Measurements from ENCODE around the gene PGD. TPM values are rescaled to one million over a fixed set of nuclear protein-coding genes. Genes with fewer than 3 reads are reported as not detected.

The PGD gene
- total and polyA plus RNA-seq, 2 of the 13 experiments (the other 11 are each of a cell fraction or from before 2014, with no cell fraction given), result 64.8 to 210 TPM

DNA sequence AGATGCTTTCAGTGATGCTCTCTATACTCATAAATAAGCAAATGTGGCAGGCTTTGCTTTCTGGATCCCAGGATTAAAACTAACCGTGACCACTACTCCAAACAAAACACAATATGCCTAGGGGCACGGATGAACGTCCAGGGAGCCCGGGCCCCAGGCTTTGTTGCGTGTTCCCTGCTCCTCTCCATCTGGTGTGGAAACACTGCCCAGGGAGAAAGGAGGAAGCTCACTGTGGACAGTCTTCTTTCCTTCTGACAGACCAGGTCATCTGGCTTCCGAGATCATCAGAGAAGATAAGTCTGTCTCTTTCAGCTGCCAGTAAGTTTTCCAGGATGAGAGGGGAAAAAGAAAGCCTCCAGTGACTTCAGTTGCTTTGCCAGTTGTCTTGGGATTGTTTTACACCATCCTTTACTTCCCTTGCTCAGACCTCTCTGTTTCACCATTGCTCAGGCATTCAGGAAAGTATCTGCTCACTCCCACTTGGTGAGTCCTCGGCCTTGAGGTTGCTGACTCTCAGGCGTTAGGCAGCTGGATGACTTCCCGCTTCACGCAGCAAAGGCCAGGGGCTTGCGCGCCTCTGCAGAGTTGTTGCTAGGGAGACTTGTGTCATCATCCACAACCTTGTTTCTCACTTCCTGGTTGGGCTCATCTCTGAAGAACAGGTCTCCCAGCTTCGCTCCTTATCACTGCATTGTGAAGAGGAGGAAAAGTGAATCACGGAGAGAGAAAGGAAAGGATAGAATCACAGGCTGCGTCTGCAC is 20.6 kb upstream of the PGD start:
- Histone ChIP-seq H3K4me1 (ENCODE audit: insufficient read depth, low read length) (peaks cover 11% of the 10 kb centered on the region; the same call in 1 of the 2 replicates), H3K27ac (ENCODE audit: extremely low read length, insufficient read depth, low read length) (no peak overlapping the region), H4K20me1 (ENCODE audit: insufficient read depth, low read length) (no peaks in the 10 kb centered on the region), H3K4me3 (replicated peaks in 1 of 3; ENCODE audit: insufficient read depth in 1 of 3, low read depth in 2 of 3, low read length in 3 of 3) (no peak overlapping the region), H3K9me3 (ENCODE audit: low read length) (no peaks in the 10 kb centered on the region), H3K36me3 (replicated peaks in 1 of 2; ENCODE audit: control insufficient read depth in 1 of 2, insufficient read depth in 2 of 2, low read length in 2 of 2) (peaks cover 21 to 52% of the 10 kb centered on the region in 2 experiments), H2AFZ (ENCODE audit: low read length) (no peak overlapping the region), H3K79me2 (ENCODE audit: insufficient read depth, low read length) (no peaks in the 10 kb centered on the region), H3K27me3 (ENCODE audit: control insufficient read depth in 1 of 2, insufficient read depth in 2 of 2, low read length in 2 of 2) (no peaks in the 10 kb centered on the region), H3K9ac (ENCODE audit: insufficient read depth, low read depth, low read length) (no peak overlapping the region), H3K4me2 (ENCODE audit: low read depth, low read length) (no peak overlapping the region)
- DNase-seq (ENCODE audit: low spot score), result no peak
- BruUV-seq (replicated peaks), result no TSS peak
- ATAC-seq, result no peak
- ChIA-PET CTCF (ENCODE audit: low intra/inter-chr PET ratio, low total read pairs) (interaction anchor here (1.2 to 4.2 kb wide), 2 partner anchors 50 to 116 kb away, joined by 3 to 46 read pairs; partner anchors contain the start of gene CENPS), POLR2A (interaction anchor here (0.8 kb wide), 1 partner anchor 52 kb away, joined by 5 read pairs; the partner anchor contains the start of gene CENPS)
- no peak for FAIRE-seq
- in situ Hi-C loops (cut with HindIII; ENCODE audit: extremely low pct_ligation_motif_present, low pct_unique_long_range_greater_than_20kb) (loop anchor here (5.0 kb wide), 1 partner anchor 49 kb away; no protein-coding TSS in a partner anchor), intact Hi-C loops (cut with micrococcal nuclease; ENCODE audit: unreplicated experiment) (no loop called here)
- WGBS (ENCODE audit: low lambda C conversion rate), result 96% methylated on average over 15 of the region's 15 CpGs
- TF ChIP-seq ZNF30 (CRISPR knock-in tag; IDR thresholded peaks at IDR 0.05) (no peak), RBM22 (optimal IDR thresholded peaks at IDR 0.05; ENCODE audit: low read length) (peak; percentile 50)

DNA sequence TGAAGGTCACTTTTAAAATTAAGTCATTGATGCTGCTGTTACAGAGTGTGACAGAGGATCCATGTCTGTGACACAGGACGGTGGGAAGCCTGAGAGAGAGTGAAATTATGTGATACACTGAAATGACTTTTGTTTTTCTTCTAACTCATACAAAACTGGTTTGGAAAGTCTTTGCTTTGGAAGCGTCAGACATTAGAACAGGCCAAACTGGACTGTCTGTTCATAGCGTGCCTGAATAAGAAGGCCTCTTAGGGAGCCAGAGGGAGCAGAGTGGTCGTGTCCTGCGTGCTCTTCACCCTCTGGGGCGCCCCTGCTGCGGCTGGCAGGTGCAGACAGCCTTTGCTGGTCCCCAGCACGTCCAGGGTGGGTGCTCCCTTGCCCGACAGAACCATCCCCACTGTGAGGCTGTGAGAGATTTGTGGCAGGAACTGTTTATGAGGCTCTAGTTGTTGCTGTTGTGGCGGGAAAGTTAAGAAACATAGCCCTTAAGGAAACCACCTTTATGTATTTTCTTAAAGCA is 19.7 kb upstream of the PGD start:
- intact Hi-C loops (cut with micrococcal nuclease; ENCODE audit: unreplicated experiment) (no loop called here), in situ Hi-C loops (cut with HindIII; ENCODE audit: extremely low pct_ligation_motif_present, low pct_unique_long_range_greater_than_20kb) (loop anchor here (5.0 kb wide), 1 partner anchor 48 kb away; no protein-coding TSS in a partner anchor)
- ATAC-seq (no peak), DNase-seq (ENCODE audit: low spot score) (no peak), FAIRE-seq (no peak)
- ChIA-PET CTCF (ENCODE audit: low intra/inter-chr PET ratio, low total read pairs) (interaction anchor here (4.2 kb wide), 1 partner anchor 49 kb away, joined by 46 read pairs; the partner anchor contains the start of gene CENPS), POLR2A (no interaction called here)
- Histone ChIP-seq H4K20me1 (ENCODE audit: insufficient read depth, low read length) (no peaks in the 10 kb centered on the region), H3K4me1 (ENCODE audit: insufficient read depth, low read length) (peaks cover 11% of the 10 kb centered on the region; the same call in 1 of the 2 replicates), H3K36me3 (replicated peaks in 1 of 2; ENCODE audit: control insufficient read depth in 1 of 2, insufficient read depth in 2 of 2, low read length in 2 of 2) (peaks cover 19 to 43% of the 10 kb centered on the region in 2 experiments), H3K27ac (ENCODE audit: extremely low read length, insufficient read depth, low read length) (no peak overlapping the region), H3K9me3 (ENCODE audit: low read length) (no peaks in the 10 kb centered on the region), H3K4me3 (replicated peaks in 1 of 3; ENCODE audit: insufficient read depth in 1 of 3, low read depth in 2 of 3, low read length in 3 of 3) (no peak overlapping the region), H2AFZ (ENCODE audit: low read length) (no peak overlapping the region), H3K9ac (ENCODE audit: insufficient read depth, low read depth, low read length) (no peak overlapping the region), H3K27me3 (ENCODE audit: control insufficient read depth in 1 of 2, insufficient read depth in 2 of 2, low read length in 2 of 2) (no peaks in the 10 kb centered on the region), H3K79me2 (ENCODE audit: insufficient read depth, low read length) (no peaks in the 10 kb centered on the region), H3K4me2 (ENCODE audit: low read depth, low read length) (no peak overlapping the region)
- WGBS (ENCODE audit: low lambda C conversion rate), result 98% methylated on average over 10 of the region's 10 CpGs
- BruUV-seq (replicated peaks), result no TSS peak
- TF ChIP-seq ZMYM2 (CRISPR knock-in tag; IDR thresholded peaks at IDR 0.05) (no peak), ZBTB44 (CRISPR knock-in tag; IDR thresholded peaks at IDR 0.05) (no peak), PLRG1 (conservative IDR thresholded peaks at IDR 0.05) (no peak), ZNF646 (CRISPR knock-in tag; IDR thresholded peaks at IDR 0.05) (no peak)
- TF ChIP-seq, protein P1, sequence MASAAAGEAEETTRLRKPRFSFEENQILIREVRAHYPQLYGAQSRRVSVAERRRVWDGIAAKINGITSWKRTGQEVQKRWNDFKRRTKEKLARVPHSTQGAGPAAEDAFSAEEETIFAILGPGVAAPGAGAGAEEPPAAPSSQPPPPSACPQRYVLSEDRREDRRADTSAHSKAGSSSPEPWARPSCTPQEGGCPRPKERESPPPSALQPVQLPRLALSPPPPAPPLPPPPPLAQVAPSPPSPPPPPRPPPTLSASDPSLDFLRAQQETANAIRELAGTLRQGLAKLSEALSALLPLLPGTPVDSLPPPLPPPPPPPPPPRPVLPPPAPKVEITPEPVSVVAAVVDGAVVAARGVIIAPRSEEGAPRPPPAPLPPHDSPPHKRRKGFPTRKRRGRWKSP (CRISPR knock-in tag; IDR thresholded peaks at IDR 0.05), result no peak
